ENCODE data around the gene TMED10. TPM values are rescaled to one million over a fixed set of nuclear protein-coding genes. Genes with fewer than 3 reads are reported as not detected.

TMED10 gene
- total RNA-seq, 2 donors from 2014 or later = 264 to 267 TPM

- Histone ChIP-seq H3K9me3 (ENCODE audit: control insufficient read depth, low read length) (no peaks in the 10 kb centered on the region), H3K4me1 (ENCODE audit: control insufficient read depth, insufficient read depth, low read length) (no peaks in the 10 kb centered on the region), H3K27ac (ENCODE audit: low read depth, low read length) (no peak overlapping the region), H3K36me3 (ENCODE audit: control insufficient read depth, insufficient read depth, low read length) (no peaks in the 10 kb centered on the region), H3K9ac (ENCODE audit: extremely low read depth, low read length, poor library complexity, severe bottlenecking) (no peak overlapping the region), H3K4me3 (ENCODE audit: low read length) (no peak overlapping the region), H3K27me3 (ENCODE audit: control insufficient read depth, insufficient read depth, low read length, poor library complexity, severe bottlenecking) (no peaks in the 10 kb centered on the region)
- H3K4me3 Mint-ChIP-seq = no peak overlapping the region
- WGBS, 2 experiments (ENCODE audit: insufficient coverage in 1 of 2, insufficient read length in 1 of 2) = 48 to 61% methylated on average over 2 to 3 of the region's 4 CpGs
- H3K9me3 Mint-ChIP-seq = no peaks in the 10 kb centered on the region
- TF ChIP-seq CTCF (conservative IDR thresholded peaks at IDR 0.05) = no peak
- peaks cover 34% of the 10 kb centered on the region for H3K4me1 Mint-ChIP-seq
- no peak overlapping the region for H3K27ac Mint-ChIP-seq
- H3K27me3 Mint-ChIP-seq (ENCODE audit: insufficient read depth) = no peaks in the 10 kb centered on the region
- no peak for DNase-seq
- H3K36me3 Mint-ChIP-seq (ENCODE audit: low read depth) = peaks cover 5% of the 10 kb centered on the region
Observed at GRCh38 chr14:75170772-75171171, 5.6 kb downstream of the TMED10 start.

DNA sequence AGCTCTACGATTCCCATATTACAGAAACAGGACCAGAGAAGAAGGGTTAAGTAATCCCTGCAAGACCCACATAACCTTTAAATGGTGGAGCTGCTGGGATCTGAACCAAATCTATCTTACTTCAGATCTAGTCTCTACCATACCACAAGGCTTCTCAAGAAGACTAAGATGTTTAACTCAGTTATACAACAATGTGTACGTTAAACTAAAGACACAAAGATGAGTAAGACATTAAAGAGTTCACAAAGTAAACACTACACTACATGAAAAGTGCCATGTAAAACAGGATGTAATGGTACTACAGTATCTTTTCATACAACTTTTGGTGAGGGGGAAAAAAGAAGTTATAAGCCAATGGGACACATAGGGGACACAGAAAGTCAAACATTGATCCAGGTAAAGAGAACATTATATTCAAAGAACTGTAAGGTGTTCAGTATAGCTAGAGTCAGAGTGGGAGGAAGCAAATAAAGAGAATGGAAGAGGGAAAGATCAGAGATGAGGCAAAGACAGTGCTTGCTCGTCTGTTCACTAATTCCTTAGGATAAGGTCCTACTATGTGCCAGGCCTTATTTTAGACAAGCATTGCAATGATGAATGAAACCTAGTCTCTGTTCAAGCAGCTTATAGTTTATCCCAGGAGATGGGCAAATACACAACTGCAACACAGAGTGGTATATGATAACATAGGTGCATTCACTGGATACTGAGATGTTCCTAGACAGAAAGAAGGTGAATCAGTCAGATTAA lies 7.7 kb downstream of the TMED10 start:
- 92% methylated on average over 2 to 3 of the region's 3 CpGs for WGBS, 2 experiments (ENCODE audit: insufficient coverage in 1 of 2, insufficient read length in 1 of 2)
- Histone ChIP-seq H3K9me3 (ENCODE audit: control insufficient read depth, low read length) (no peaks in the 10 kb centered on the region), H3K36me3 (ENCODE audit: control insufficient read depth, insufficient read depth, low read length) (no peaks in the 10 kb centered on the region), H3K27ac (ENCODE audit: low read depth, low read length) (no peak overlapping the region), H3K27me3 (ENCODE audit: control insufficient read depth, insufficient read depth, low read length, poor library complexity, severe bottlenecking) (no peaks in the 10 kb centered on the region), H3K4me3 (ENCODE audit: low read length) (no peak overlapping the region), H3K9ac (ENCODE audit: extremely low read depth, low read length, poor library complexity, severe bottlenecking) (no peak overlapping the region), H3K4me1 (ENCODE audit: control insufficient read depth, insufficient read depth, low read length) (no peaks in the 10 kb centered on the region)
- Mint-ChIP-seq H3K36me3 (ENCODE audit: low read depth) (peaks cover 5% of the 10 kb centered on the region), H3K9me3 (no peaks in the 10 kb centered on the region), H3K4me3 (no peak overlapping the region), H3K27me3 (ENCODE audit: insufficient read depth) (no peaks in the 10 kb centered on the region), H3K4me1 (peaks cover 25% of the 10 kb centered on the region), H3K27ac (no peak overlapping the region)
- no peak for DNase-seq
- TF ChIP-seq CTCF (conservative IDR thresholded peaks at IDR 0.05) = no peak

DNA sequence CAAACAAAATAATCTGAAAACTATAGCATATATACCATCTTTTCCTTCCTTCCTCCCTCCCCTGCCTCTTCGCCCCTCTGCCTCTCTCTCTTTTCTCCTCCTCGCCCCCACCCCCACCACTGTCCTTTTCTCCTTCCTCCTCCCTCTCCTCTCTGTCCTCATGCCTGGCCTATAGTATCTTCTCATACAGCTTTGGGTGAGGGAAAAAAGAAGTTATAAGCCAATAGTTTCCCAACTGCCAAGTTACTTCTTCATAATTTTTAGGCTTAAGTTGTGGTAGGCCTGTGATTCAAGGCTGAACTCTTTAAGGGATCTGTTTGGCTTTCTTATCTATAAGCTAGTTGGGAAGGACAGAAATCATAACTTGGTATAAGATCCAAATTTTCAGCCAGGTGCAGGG lies 9.1 kb downstream of the TMED10 start:
- Histone ChIP-seq H3K9ac (ENCODE audit: extremely low read depth, low read length, poor library complexity, severe bottlenecking) (no peak overlapping the region), H3K27ac (ENCODE audit: low read depth, low read length) (no peak overlapping the region), H3K36me3 (ENCODE audit: control insufficient read depth, insufficient read depth, low read length) (no peaks in the 10 kb centered on the region), H3K9me3 (ENCODE audit: control insufficient read depth, low read length) (no peaks in the 10 kb centered on the region), H3K27me3 (ENCODE audit: control insufficient read depth, insufficient read depth, low read length, poor library complexity, severe bottlenecking) (no peaks in the 10 kb centered on the region), H3K4me1 (ENCODE audit: control insufficient read depth, insufficient read depth, low read length) (no peaks in the 10 kb centered on the region), H3K4me3 (ENCODE audit: low read length) (no peak overlapping the region)
- no peak for DNase-seq
- no peak overlapping the region for H3K4me3 Mint-ChIP-seq
- H3K4me1 Mint-ChIP-seq = peaks cover 25% of the 10 kb centered on the region
- no peaks in the 10 kb centered on the region for H3K9me3 Mint-ChIP-seq
- no peaks in the 10 kb centered on the region for H3K27me3 Mint-ChIP-seq (ENCODE audit: insufficient read depth)
- no peak for TF ChIP-seq CTCF (conservative IDR thresholded peaks at IDR 0.05)
- peaks cover 3% of the 10 kb centered on the region for H3K36me3 Mint-ChIP-seq (ENCODE audit: low read depth)
- no peak overlapping the region for H3K27ac Mint-ChIP-seq
- WGBS, 2 experiments (ENCODE audit: insufficient coverage in 1 of 2, insufficient read length in 1 of 2) = 71 to 86% methylated on average over 1 to 2 of the region's 2 CpGs
